H1 (cell line): ENCODE results near the gene WDR5. TPM values are rescaled to one million over a fixed set of nuclear protein-coding genes. Genes with fewer than 3 reads are reported as not detected.

Source experiments
- CTCF ChIA-PET: fragments of 300-600 bp; sonication (Branson Sonifier 250); formaldehyde crosslinking; loops from one replicate; lab custom pipeline; 2021; ENCODE audit not compliant: partially characterized antibody; lab: Charles Lee
- POLR2A ChIA-PET: fragments of 300-600 bp; sonication (Branson Sonifier 250); formaldehyde crosslinking; loops from one replicate; lab custom pipeline; 2021; ENCODE audit warnings: inconsistent platforms; ENCODE audit not compliant: partially characterized antibody; lab: Charles Lee
- DNase-seq, 2 experiments: peaks; one replicate each; pipeline versions ENCODE4 v3.0.0 to v3.0.0-alpha.2; 2010 to 2022; ENCODE audit warnings: low spot score in 2 of 2, low read depth in 1 of 2, mixed read lengths in 1 of 2
- FAIRE-seq: peaks from 2 replicates; lab custom pipeline; 2011; peaks lifted over from hg19 to GRCh38; lab: Jason Lieb, UNC
- H2AFZ ChIP-seq: 2 replicates; pipeline ENCODE4 v1.8.1; 2012; ENCODE audit warnings: low read length, inconsistent platforms
- H2AK5ac ChIP-seq: 2 replicates; pipeline ENCODE4 v1.6.1; 2013; ENCODE audit warnings: low read depth, low read length
- H2BK120ac ChIP-seq: replicated peaks from 2 replicates; pipeline ENCODE3; 2013; ENCODE audit warnings: low read depth, low read length, inconsistent platforms
- H2BK12ac ChIP-seq: 2 replicates; pipeline ENCODE4 v1.6.1; 2013; ENCODE audit warnings: low read depth, low read length
- H2BK15ac ChIP-seq: 2 replicates; pipeline ENCODE4 v1.6.1; 2013; ENCODE audit warnings: low read length
- H2BK20ac ChIP-seq: 2 replicates; pipeline ENCODE4 v1.6.1; 2013; ENCODE audit warnings: low read length
- H2BK5ac ChIP-seq: 2 replicates; pipeline ENCODE4 v1.6.1; 2013; ENCODE audit warnings: low read depth, low read length
- H3K14ac ChIP-seq: 2 replicates; pipeline ENCODE4 v1.6.1; 2013; ENCODE audit warnings: inconsistent platforms; ENCODE audit not compliant: insufficient read length
- H3K18ac ChIP-seq: 2 replicates; pipeline ENCODE4 v1.6.1; 2013; ENCODE audit warnings: low read length; ENCODE audit errors: extremely low read depth
- H3K23ac ChIP-seq: 2 replicates; pipeline ENCODE4 v1.6.1; 2013; ENCODE audit warnings: inconsistent platforms; ENCODE audit not compliant: insufficient read length
- H3K23me2 ChIP-seq: 2 replicates; pipeline ENCODE4 v1.6.1; 2013; ENCODE audit warnings: low read depth, low read length
- H3K27ac ChIP-seq: 2 replicates; pipeline ENCODE4 v1.6.1; 2011; ENCODE audit warnings: low read depth, low read length, inconsistent platforms
- H3K27me3 ChIP-seq, 4 experiments: replicated peaks in 1 of 4; 1 replicate in 1 of 4; 2 replicates in 3 of 4; pipeline versions ENCODE4 v1.6.1 to v1.8.1; 2011 to 2013; ENCODE audit warnings: low read length in 3 of 4, mild to moderate bottlenecking in 3 of 4, inconsistent platforms in 2 of 4, mixed read lengths in 2 of 4, moderate library complexity in 1 of 4; ENCODE audit not compliant: control insufficient read depth in 3 of 4, insufficient read depth in 3 of 4; ENCODE audit errors: extremely low read depth in 1 of 4
- H3K36me3 ChIP-seq, 4 experiments: 2 replicates each; pipeline versions ENCODE4 v1.6.1 to v1.8.1; 2011 to 2013; ENCODE audit warnings: mild to moderate bottlenecking in 4 of 4, low read length in 3 of 4, moderate library complexity in 2 of 4, control low read depth in 1 of 4, inconsistent platforms in 1 of 4; ENCODE audit not compliant: insufficient read depth in 4 of 4, control insufficient read depth in 2 of 4
- H3K4ac ChIP-seq: replicated peaks from 2 replicates; pipeline ENCODE3; 2013; ENCODE audit warnings: low read length, low read depth, mixed read lengths, inconsistent platforms; ENCODE audit not compliant: insufficient read length
- H3K4me1 ChIP-seq, 4 experiments: replicated peaks in 1 of 4; 1 replicate in 1 of 4; 2 replicates in 3 of 4; pipeline versions ENCODE4 v1.6.1 to v1.8.1; 2011 to 2013; ENCODE audit warnings: low read length in 3 of 4, inconsistent platforms in 2 of 4, mixed read lengths in 1 of 4; ENCODE audit not compliant: insufficient read depth in 4 of 4, control insufficient read depth in 3 of 4
- H3K4me2 ChIP-seq, 2 experiments: 2 replicates each; pipeline versions ENCODE4 v1.6.1 to v1.8.1; 2011 to 2013; ENCODE audit warnings: low read depth in 2 of 2, low read length in 2 of 2, control low read depth in 1 of 2, inconsistent platforms in 1 of 2, mild to moderate bottlenecking in 1 of 2; ENCODE audit not compliant: insufficient read depth in 1 of 2
- H3K4me3 ChIP-seq, 4 experiments: fragments of 200-600, 300-600 bp in 1 of 4; sonication (generic), shearing (Covaris generic), sonication (Bioruptor Twin) in 1 of 4; 2 replicates each; pipeline versions ENCODE4 v1.5.1 to v1.8.1; 2011 to 2016; ENCODE audit warnings: low read length in 4 of 4, low read depth in 3 of 4, control low read depth in 2 of 4, inconsistent platforms in 2 of 4, mild to moderate bottlenecking in 2 of 4, mixed read lengths in 1 of 4, moderate library complexity in 1 of 4; ENCODE audit not compliant: insufficient read depth in 2 of 4; ENCODE audit errors: extremely low read depth in 1 of 4
- H3K56ac ChIP-seq: replicated peaks from 2 replicates; pipeline ENCODE3; 2013; ENCODE audit warnings: low read depth, mild to moderate bottlenecking, mixed read lengths, low read length, inconsistent platforms; ENCODE audit not compliant: insufficient read length
- H3K79me1 ChIP-seq: 2 replicates; pipeline ENCODE4 v1.6.1; 2013; ENCODE audit warnings: low read depth, low read length, control low read depth
- H3K79me2 ChIP-seq, 2 experiments: 2 replicates each; pipeline versions ENCODE4 v1.6.1 to v1.8.1; 2012 to 2013; ENCODE audit warnings: low read length in 2 of 2, mild to moderate bottlenecking in 2 of 2, inconsistent platforms in 1 of 2; ENCODE audit not compliant: insufficient read depth in 2 of 2, control insufficient read depth in 1 of 2
- H3K9ac ChIP-seq, 4 experiments: replicated peaks in 1 of 4; 1 replicate in 1 of 4; 2 replicates in 3 of 4; pipeline versions ENCODE4 v1.6.1 to v1.8.1; 2011 to 2013; ENCODE audit warnings: low read depth in 3 of 4, low read length in 3 of 4, control low read depth in 2 of 4, mild to moderate bottlenecking in 2 of 4, moderate library complexity in 2 of 4, inconsistent platforms in 1 of 4; ENCODE audit errors: extremely low read depth in 1 of 4
- H3K9me3 ChIP-seq, 2 experiments: 2 replicates each; pipeline versions ENCODE4 v1.6.1 to v1.8.1; 2012 to 2013; ENCODE audit warnings: mild to moderate bottlenecking in 2 of 2, moderate library complexity in 2 of 2, control low read depth in 1 of 2, inconsistent platforms in 1 of 2, low read depth in 1 of 2, low read length in 1 of 2, mixed read lengths in 1 of 2; ENCODE audit not compliant: insufficient read depth in 2 of 2
- H4K20me1 ChIP-seq, 2 experiments: replicated peaks in 1 of 2; 2 replicates each; pipeline versions ENCODE3 to v1.8.1; 2011 to 2013; ENCODE audit warnings: inconsistent platforms in 2 of 2, low read length in 2 of 2, mild to moderate bottlenecking in 1 of 2; ENCODE audit not compliant: insufficient read depth in 2 of 2, control insufficient read depth in 1 of 2
- H4K5ac ChIP-seq: 2 replicates; pipeline ENCODE4 v1.6.1; 2013; ENCODE audit warnings: low read length, low read depth, mixed read lengths, inconsistent platforms; ENCODE audit not compliant: insufficient read length
- H4K8ac ChIP-seq: 2 replicates; pipeline ENCODE4 v1.8.0; 2013; ENCODE audit warnings: mild to moderate bottlenecking, moderate library complexity, low read length, inconsistent platforms; ENCODE audit not compliant: insufficient read depth; ENCODE audit errors: extremely low read depth
- H4K91ac ChIP-seq: replicated peaks from 2 replicates; pipeline ENCODE3; 2013; ENCODE audit warnings: low read length, mixed read lengths, inconsistent platforms; ENCODE audit not compliant: insufficient read length
- CBX5 ChIP-seq: fragments of 300-800, 300-1000 bp; sonication (generic); IDR thresholded peaks from 2 replicates; pipeline ENCODE4 v1.7.1; 2016; ENCODE audit warnings: antibody characterized with exemption, low read length, low read depth
- CEBPB ChIP-seq: IDR thresholded peaks from 2 replicates; pipeline ENCODE4 v1.6.1; 2012; ENCODE audit warnings: low read depth, low read length
- CHD2 ChIP-seq: IDR thresholded peaks from 2 replicates; pipeline ENCODE4 v1.6.1; 2012; ENCODE audit warnings: low read length, improper control_type of control experiment
- CTBP2 ChIP-seq: IDR thresholded peaks from 2 replicates; pipeline ENCODE4 v1.7.0; 2011; ENCODE audit warnings: borderline replicate concordance, mild to moderate bottlenecking, moderate library complexity, mixed read lengths, low read length; ENCODE audit not compliant: insufficient read depth, insufficient read length
- GTF2F1 ChIP-seq: IDR thresholded peaks from 2 replicates; pipeline ENCODE4 v1.6.1; 2012; ENCODE audit warnings: low read depth, low read length, improper control_type of control experiment, borderline replicate concordance
- KDM5A ChIP-seq: fragments of 200-600 bp; IDR thresholded peaks from 2 replicates; pipeline ENCODE4 v1.7.1; 2012; ENCODE audit warnings: mild to moderate bottlenecking, low read length, inconsistent platforms, mixed read lengths
- NANOG ChIP-seq: IDR thresholded peaks from 2 replicates; pipeline ENCODE4 v1.6.1; 2011; ENCODE audit warnings: low read length, low read depth, mild to moderate bottlenecking, inconsistent platforms; ENCODE audit not compliant: insufficient read depth, poor library complexity, severe bottlenecking
- RFX5 ChIP-seq: IDR thresholded peaks from 2 replicates; pipeline ENCODE4 v1.6.1; 2011; ENCODE audit warnings: low read depth, low read length, improper control_type of control experiment, borderline replicate concordance
- SAP30 ChIP-seq: fragments of 300-600 bp; sonication (generic); IDR thresholded peaks from 2 replicates; pipeline ENCODE4 v1.7.1; 2012; ENCODE audit warnings: low read length, moderate library complexity, mild to moderate bottlenecking, inconsistent platforms; ENCODE audit not compliant: insufficient read depth, insufficient replicate concordance
- SIRT6 ChIP-seq: IDR thresholded peaks from one replicate; pipeline ENCODE4 v1.7.1; 2012; ENCODE audit warnings: low read length, inconsistent platforms
- SP1 ChIP-seq: IDR thresholded peaks from 2 replicates; pipeline ENCODE4 v1.6.1; 2011; ENCODE audit warnings: low read depth, low read length
- SUZ12 ChIP-seq: fragments of 200-600 bp; sonication (generic); IDR thresholded peaks from 2 replicates; pipeline ENCODE4 v1.6.1; 2012; ENCODE audit warnings: mild to moderate bottlenecking, inconsistent platforms, low read length, moderate library complexity, mixed read lengths
- TBP ChIP-seq: IDR thresholded peaks from 2 replicates; pipeline ENCODE4 v1.6.1; 2011; ENCODE audit warnings: low read depth, low read length, improper control_type of control experiment
- TCF12 ChIP-seq: IDR thresholded peaks from 2 replicates; pipeline ENCODE4 v1.6.1; 2011; ENCODE audit warnings: low read depth, mild to moderate bottlenecking, low read length
- TEAD4 ChIP-seq: IDR thresholded peaks from 2 replicates; pipeline ENCODE4 v1.6.1; 2012; ENCODE audit warnings: low read depth, low read length, inconsistent platforms, mixed read lengths
- YY1 ChIP-seq: IDR thresholded peaks from 2 replicates; pipeline ENCODE4 v1.6.1; 2011; ENCODE audit warnings: low read depth, mild to moderate bottlenecking, low read length
- WGBS, 2 experiments: shearing (Covaris generic) in 1 of 2; methylation state at CpG; one replicate each; pipeline versions ENCODE4 v1.1.6 to v1.1.7; 2013 to 2015; ENCODE audit warnings: low lambda C conversion rate in 2 of 2, mixed read lengths in 2 of 2, inconsistent platforms in 1 of 2, low coverage in 1 of 2, missing lambda C conversion rate in 1 of 2; ENCODE audit not compliant: insufficient replicate concordance in 2 of 2, insufficient coverage in 1 of 2, insufficient read length in 1 of 2; ENCODE audit errors: extremely low coverage in 1 of 2, missing lambda C conversion rate in 1 of 2; 5-methylcytosine and 5-hydroxymethylcytosine counted together
- polyA plus RNA-seq, 7 experiments: library from polyadenylated mRNA; depleted of rRNA in 3 of 7; stranded (reverse) in 5 of 7; unstranded in 2 of 7; fragments of >200 nt in 5 of 7; fragments of 200-250 nt in 2 of 7; gene quantifications; 1 replicate in 5 of 7; 2 replicates in 1 of 7; 4 replicates in 1 of 7; pipeline versions ENCODE4 v1.2.1 to v1.2.3, GENCODE V29; 2011 to 2013; ENCODE audit warnings: missing spikeins in 2 of 7, mixed read lengths in 2 of 7
- total RNA-seq: library from RNA; stranded (reverse); fragmentation: NEBNext Ultra II Directional; extraction: Animal tissue kit (Norgen Biotek cat#: 25700); gene quantifications from 2 replicates; pipeline ENCODE4 v1.2.1, GENCODE V29; 2021

The WDR5 gene
- total and polyA plus RNA-seq, 2 of the 8 experiments (the other 6 are each of a cell fraction or from before 2014, with no cell fraction given), result 38.4 to 68.1 TPM

DNA sequence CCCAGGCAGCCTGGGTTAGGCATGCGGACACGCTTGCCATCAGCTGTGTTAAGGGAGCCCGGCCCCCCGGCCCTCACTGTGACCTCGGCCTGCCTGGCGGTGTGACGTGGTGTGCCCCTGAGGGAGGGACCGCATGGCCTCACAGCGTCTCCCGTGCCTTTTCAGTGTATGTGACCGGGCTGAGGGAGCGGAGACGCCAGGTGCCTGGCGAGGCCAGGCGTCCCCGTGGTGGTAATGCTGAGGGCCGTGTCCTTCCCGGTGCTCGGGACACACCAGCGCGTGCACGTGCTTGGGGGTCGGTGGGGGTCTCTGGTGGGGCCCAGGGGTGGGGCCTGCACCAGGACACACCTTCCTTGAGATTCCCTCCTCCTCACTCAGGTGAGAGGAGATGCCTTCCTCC lies 17.6 kb downstream of the WDR5 start:
- Histone ChIP-seq H3K23ac (no peak overlapping the region), H3K4me1 (no peaks in the 10 kb centered on the region), H2BK15ac (no peak overlapping the region), H3K27me3 (no peaks in the 10 kb centered on the region), H4K91ac (no peak overlapping the region), H2BK5ac (no peak overlapping the region; the same call in 1 of the 2 replicates), H2AFZ (no peak overlapping the region), H3K79me1 (peaks cover 8% of the 10 kb centered on the region), H2AK5ac (no peak overlapping the region), H3K79me2 (peaks cover 0 to 3% of the 10 kb centered on the region in 2 experiments; a peak in 1 of 4 replicates), H4K5ac (no peak overlapping the region), H3K9ac (no peak overlapping the region), H3K36me3 (peaks cover 39 to 86% (median 74%) of the 10 kb centered on the region in 4 experiments), H2BK20ac (no peak overlapping the region), H4K20me1 (peaks cover 9 to 33% of the 10 kb centered on the region in 2 experiments), H3K18ac (no peak overlapping the region), H3K14ac (no peak overlapping the region), H2BK12ac (no peak overlapping the region), H3K9me3 (no peaks in the 10 kb centered on the region), H4K8ac (no peak overlapping the region), H3K56ac (no peak overlapping the region), H3K4me3 (no peak overlapping the region), H3K27ac (no peak overlapping the region), H2BK120ac (no peak overlapping the region), H3K23me2 (no peaks in the 10 kb centered on the region), H3K4ac (no peak overlapping the region), H3K4me2 (no peak overlapping the region)
- ChIA-PET CTCF (no interaction called here), POLR2A (no interaction called here)
- DNase-seq (no peak), FAIRE-seq (no peak)
- WGBS, 2 experiments, result 86% methylated on average over 21 of the region's 23 CpGs; no CpG with 5 or more reads in 1 of the 2 experiments
- TF ChIP-seq TCF12 (no peak), TEAD4 (no peak), GTF2F1 (no peak), SAP30 (no peak), SP1 (no peak), YY1 (no peak), KDM5A (no peak), SIRT6 (no peak), NANOG (no peak), RFX5 (no peak), TBP (no peak), CHD2 (no peak), CBX5 (no peak), SUZ12 (no peak), CEBPB (no peak), CTBP2 (no peak)
